ENCODE data around the gene PSMC3IP.
A peak's percentile ranks its signal among the peaks of the same experiment; 100 is the strongest.

PSMC3IP gene

DNA sequence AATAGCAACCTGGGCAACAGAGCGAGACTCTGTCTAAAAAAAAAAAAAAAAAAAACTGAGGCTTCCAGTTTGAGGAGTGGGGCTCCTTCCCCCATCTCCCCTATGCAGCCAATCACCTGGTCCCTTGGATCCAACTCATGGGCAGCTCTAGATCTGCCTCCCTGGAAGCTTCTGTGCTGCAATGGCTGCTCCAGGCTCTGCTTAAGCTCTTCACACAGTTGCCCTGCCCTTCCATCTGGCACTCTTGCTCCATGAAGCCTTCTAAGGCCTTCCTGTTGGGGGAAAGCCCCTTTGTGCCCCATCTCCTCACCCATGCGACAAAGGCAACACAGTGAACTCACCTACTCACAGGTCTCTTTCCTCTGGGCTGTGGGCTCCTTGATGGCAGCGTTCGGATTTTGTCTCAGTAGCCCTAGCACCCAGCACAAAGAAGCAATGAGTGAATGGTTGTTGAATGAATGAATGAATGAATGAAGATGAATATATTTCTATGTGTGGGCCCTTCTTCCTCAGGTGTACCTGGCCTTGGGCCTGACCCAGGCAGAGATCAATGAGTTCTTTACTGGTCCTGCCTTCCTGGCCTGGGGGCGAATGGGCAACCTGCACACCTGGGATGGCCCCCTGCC, 39.6 kb downstream of the PSMC3IP start:
- no peak for DNase-seq (ENCODE audit: low read depth)

DNA sequence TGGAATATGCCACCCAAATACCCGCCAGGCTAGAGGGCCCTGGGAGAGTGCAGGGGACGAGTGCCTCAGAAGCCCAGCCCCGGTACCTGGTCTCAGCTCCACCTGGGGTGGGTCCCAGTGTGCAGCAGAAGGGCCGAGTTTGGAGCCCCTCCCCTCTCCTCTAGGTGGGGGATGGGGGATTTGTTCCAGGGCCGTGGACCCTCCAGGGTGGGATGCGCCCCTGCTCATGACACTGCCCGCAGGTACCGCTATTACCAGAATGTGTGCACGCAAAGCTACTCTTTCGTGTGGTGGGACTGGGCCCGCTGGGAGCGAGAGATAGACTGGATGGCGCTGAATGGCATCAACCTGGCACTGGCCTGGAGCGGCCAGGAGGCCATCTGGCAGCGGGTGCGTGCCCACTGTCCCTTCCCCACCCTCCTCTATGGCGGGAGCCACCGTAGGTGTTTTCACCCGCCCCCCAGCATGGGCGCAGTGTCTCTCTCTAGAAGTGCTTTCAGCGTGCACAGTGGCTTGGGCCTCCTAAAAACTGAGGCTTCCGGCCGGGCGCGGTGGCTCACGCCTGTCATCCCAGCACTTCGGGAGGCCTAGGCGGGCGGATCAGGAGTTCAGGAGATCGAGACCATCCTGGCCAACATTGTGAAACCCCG, 40.2 kb downstream of the PSMC3IP start:
- no peak for DNase-seq (ENCODE audit: low read depth)

DNA sequence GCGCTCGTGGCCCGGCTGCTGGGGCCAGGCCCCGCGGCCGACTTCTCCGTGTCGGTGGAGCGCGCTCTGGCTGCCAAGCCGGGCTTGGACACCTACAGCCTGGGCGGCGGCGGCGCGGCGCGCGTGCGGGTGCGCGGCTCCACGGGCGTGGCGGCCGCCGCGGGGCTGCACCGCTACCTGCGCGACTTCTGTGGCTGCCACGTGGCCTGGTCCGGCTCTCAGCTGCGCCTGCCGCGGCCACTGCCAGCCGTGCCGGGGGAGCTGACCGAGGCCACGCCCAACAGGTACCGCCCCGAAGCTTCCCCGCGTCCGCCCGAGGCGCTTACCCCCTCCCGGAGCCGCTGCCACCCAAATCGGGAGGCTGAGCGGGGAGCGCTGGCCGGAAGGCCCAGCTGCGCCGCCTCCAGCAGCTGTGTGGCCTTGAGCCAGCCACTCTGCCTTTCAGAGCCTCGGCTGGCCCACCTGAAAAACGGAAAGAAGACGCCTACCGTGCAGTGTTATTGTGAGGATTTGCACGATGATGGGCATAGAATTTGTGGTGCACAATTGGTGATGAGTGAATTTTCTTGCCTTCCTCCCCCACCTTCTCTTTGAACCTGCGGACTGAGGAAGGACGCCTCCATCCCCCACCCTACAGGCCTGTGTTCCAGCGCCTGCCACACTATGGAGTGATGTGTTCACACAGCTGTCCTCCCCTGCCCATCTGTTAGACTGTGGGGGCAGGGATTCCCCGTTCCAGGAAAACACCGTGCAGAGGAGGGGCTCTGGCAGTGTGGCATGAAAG, 41.0 kb downstream of the PSMC3IP start:
- DNase-seq (ENCODE audit: low read depth), result peak; percentile 52

DNA sequence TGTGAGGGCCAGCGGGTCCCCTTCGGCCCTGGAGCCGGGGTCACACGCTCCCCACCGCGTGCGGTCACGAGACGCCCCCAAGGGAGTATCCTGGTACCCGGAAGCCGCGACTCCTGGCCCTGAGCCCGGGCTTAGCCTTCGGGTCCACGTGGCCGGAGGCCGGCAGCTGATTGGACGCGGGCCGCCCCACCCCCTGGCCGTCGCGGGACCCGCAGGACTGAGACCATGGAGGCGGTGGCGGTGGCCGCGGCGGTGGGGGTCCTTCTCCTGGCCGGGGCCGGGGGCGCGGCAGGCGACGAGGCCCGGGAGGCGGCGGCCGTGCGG, 41.5 kb downstream of the PSMC3IP start, which contains the start of gene NAGLU:
Gene NAGLU (plus strand): TSS at position 194 of the 324 bp plus-strand sequence. CDS start 32 bp downstream, at position 226.
- DNase-seq (ENCODE audit: low read depth), result peak; percentile 74

DNA sequence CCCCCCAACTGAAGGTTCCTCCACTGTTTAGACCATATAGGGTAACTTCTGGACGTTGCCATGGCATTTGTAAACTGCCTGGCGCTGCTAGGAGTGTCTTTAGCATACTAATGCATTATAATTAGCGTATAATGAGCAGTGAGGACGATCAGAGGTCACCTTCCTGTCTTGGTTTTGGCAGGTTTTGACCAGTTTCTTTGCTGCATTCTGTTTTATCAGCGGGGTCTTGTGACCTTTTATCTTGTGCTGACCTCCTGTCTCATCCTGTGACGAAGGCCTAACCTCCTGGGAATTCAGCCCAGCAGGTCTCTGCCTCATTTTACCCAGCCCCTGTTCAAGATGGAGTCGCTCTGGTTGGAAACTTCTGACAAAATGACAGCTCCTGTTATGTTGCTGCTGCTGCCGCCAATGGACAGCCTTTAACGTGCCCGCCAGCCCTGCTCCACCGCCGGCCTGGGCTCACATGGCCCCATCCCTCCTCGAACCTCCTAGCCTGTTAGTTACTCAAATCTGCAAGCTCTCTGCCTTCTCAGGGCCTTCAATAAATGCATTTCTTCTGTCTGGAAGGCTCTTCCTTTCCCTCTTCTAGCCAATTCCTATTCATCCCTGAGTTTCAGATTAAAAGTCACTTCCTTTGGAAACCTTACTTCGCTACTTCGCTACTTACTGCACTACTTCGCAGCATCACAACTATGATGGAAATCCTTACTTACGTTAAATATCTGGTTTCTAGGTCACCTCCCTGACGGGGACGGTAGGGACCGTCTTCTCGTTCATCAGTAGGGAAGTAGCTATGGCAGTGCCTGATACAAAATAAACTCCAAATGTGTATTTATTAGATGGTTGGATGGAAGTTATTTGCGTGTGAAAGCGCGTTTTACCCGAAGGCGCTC, 42.1 kb downstream of the PSMC3IP start:
- DNase-seq (ENCODE audit: low read depth), result no peak

DNA sequence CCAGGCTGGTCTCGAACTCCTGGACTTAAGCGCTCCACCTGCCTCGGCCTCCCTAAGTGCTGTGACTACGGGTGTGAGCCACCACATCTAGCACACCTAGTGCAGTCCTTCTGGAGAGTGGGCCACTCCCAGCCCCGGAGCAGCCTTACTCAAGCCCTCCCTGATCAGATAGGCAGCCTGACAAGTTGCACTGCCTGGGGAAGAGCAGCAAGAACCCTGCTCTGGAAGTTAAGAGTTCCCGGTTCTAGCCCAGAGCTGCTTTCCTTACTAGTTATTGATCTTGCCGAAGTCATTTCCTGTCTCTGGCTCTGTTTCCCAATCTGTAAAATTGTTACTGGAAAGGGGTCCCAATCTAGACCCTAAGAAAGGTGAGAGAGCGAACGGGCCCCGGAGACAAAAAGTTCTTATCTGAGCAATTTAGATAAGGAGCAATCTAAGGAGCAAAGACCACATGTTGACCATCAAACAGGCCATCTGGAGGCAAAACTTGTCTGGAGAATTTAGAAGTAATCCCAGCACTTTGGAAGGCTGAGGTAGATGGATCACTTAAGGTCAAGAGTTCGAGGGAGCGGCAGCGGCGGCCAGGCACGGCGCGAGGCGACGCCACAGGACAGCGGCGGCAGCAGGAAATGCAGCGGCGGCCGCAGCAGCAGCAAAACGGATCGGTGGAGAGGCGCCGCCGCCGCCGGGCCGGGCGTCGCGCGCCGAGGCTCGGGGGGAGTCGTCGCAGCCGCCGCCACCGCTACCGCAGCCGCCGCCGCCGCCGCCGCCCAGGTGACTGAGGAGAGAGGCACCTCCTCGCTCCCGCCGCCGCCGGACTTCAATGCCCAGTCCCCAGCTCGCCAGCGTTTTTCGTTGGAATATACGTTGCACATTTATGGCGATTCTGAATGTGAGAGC, 45.8 kb downstream of the PSMC3IP start:
- no peak for DNase-seq (ENCODE audit: low read depth)

DNA sequence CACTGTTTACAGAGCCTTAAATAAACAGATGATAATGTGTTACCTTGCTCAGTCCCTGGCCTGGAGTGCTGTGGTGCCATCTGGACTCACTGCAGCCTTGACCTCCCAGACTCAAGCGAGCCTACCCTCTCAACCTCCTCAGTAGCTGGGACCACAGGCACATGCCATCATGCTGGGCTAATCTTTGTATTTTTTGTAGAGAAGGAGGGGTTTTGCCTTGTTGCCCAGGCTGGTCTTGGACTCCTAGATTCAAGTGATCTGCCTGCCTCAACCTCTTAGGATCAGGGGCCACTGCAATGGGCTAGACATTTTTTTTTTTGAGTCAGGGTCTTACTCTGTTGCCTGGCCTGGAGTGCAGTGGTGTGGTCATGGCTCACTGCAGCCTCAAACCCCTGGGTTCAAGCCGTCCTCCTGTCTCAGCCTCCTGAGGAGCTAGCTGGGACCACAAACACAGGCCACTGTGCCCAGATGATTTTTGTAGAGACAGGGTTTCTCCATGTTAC, 46.5 kb downstream of the PSMC3IP start:
- DNase-seq (ENCODE audit: low read depth), result no peak

DNA sequence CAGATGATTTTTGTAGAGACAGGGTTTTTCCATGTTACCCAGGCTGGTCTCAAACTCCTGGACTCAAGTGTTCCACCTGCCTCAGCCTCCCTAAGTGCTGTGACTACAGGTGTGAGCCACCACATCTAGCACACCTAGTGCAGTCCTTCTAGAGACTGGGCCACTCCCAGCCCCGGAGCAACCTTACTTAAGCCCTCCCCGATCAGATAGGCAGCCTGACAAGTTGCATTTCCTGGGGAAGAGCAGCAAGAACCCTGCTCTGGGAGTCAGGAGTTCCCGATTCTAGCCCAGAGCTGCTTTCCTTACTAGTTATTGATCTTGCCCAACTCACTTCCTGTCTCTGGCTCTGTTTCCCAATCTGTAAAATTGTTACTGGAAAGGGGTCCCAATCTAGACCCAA, 48.5 kb downstream of the PSMC3IP start:
- DNase-seq (ENCODE audit: low read depth), result no peak

DNA sequence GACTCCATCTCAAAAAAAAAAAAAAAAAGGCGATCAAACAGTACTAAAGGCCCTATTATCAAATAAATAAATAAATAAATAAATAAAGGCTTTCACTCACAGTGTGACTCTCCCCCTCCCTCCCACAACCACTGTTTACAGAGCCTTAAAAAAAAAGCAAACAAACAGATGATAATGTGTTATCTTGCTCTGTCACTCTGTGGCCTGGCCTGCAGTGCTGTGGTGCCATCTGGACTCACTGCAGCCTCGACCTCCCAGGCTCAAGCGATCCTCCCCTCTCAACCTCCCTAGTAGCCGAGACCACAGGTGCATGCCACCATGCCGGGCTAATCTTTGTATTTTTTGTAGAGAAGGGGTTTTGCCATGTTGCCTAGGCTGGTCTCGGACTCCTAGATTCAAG, 49.6 kb downstream of the PSMC3IP start:
- no peak for DNase-seq (ENCODE audit: low read depth)

DNA sequence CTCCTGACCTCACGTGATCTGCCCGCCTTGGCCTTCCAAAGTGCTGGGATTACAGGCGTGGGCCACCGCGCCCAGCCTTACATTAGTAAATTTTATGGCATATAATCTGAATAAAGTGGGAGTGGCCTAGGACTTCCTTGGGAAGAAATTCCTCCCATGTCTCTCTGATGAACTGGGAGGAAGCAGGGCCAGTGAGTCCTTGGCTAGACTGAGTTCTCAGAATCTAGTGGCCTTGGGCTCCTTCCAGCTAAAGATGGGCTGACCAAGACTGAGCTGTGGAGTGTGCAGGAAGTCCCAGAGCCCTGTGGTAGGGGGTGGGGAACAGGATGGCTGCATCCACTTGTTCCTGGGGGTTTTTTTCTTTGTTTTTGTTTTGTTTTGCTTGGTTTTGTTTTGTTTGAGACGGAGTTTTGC, 51.5 kb downstream of the PSMC3IP start:
- no peak for DNase-seq (ENCODE audit: low read depth)

DNA sequence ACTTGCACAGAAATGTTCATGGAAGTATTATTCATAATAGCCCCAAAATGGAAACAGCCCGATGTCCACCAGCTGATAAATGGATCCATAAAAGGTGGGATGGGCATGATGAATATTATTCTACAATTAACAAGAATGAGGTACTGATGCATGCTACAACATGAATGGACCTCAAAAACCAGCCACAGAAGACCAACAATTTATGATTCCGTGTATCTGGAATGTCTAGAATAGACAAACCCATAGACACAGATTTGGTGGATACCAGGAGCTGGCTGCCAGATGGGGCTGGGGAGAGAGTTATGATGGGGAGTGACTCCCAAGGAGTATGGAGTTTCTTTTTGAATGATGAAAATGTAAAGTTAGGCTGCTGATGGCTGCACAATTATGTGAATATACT, 52.3 kb downstream of the PSMC3IP start:
- DNase-seq (ENCODE audit: low read depth), result peak; percentile 51

DNA sequence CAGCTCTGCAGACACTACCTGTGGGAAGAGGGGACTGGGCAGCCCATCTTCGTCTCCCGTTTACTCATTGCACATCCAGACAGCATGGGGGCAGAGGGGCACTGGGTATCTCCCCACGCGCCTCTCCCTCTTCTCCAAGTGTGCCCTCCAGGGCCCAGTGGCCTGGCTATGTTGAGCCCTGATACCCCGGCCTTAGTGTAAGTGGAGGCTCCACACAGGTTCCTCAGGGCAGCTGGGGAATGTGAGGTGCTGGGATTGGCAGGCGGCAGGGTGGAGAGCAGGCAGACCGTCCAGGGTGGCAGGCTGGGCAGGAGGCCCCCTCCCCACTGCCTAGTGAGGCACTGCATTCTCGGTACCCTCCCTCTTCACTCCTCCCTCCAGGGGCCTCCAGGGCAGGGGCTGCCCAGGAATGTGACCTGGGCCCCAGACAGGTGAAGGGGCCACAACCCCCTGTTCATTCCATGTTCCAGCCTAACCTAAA, 54.7 kb downstream of the PSMC3IP start:
- DNase-seq (ENCODE audit: low read depth), result no peak
